Retinal pigment epithelial cell (primary cell): ENCODE measurements around the gene CRY1.
A peak's percentile ranks its signal among the peaks of the same experiment; 100 is the strongest.
"Not testable (repeated sequence)": the region's sequence is repeated elsewhere in the genome, so short reads cannot be mapped to it uniquely, and the experiment has no call there.

Source experiments
- DNase-seq: peaks from one replicate; pipeline ENCODE4 v3.0.0-alpha.2; 2010; ENCODE audit warnings: low read depth
- H3K4me3 ChIP-seq: 2 replicates; pipeline ENCODE4 v1.5.1; 2011; ENCODE audit warnings: mild to moderate bottlenecking, low read length, control low read depth, moderate library complexity
- TF ChIP-seq, protein P1 (sequence below): conservative IDR thresholded peaks from 2 replicates; pipeline ENCODE4 v1.5.1; 2011; ENCODE audit warnings: low read depth, low read length, control low read depth, inconsistent platforms

Gene CRY1

GRCh38 chr12:107026806-107027635, 66.3 kb downstream of the CRY1 start:
- no peak overlapping the region for H3K4me3 ChIP-seq
- TF ChIP-seq, protein P1, sequence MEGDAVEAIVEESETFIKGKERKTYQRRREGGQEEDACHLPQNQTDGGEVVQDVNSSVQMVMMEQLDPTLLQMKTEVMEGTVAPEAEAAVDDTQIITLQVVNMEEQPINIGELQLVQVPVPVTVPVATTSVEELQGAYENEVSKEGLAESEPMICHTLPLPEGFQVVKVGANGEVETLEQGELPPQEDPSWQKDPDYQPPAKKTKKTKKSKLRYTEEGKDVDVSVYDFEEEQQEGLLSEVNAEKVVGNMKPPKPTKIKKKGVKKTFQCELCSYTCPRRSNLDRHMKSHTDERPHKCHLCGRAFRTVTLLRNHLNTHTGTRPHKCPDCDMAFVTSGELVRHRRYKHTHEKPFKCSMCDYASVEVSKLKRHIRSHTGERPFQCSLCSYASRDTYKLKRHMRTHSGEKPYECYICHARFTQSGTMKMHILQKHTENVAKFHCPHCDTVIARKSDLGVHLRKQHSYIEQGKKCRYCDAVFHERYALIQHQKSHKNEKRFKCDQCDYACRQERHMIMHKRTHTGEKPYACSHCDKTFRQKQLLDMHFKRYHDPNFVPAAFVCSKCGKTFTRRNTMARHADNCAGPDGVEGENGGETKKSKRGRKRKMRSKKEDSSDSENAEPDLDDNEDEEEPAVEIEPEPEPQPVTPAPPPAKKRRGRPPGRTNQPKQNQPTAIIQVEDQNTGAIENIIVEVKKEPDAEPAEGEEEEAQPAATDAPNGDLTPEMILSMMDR = no peak
- DNase-seq = no peak

DNA sequence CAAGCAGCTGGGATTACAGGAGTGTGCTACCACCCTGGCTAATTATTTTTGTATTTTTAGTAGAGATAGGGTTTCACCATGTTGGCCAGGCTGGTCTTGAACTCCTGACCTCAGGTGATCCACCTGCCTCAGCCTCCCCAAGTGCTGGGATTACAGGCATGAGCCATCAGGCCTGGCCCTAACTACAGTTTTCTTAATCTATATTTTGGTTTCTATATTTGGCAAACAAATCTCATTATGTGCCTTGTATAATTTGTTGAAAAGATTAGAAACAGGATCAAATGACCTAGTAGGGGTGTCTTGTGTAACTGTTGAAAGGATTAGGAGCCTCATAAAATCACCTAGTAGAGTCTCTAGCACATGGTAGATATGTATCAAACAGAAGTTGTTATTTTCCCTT, 67.0 kb downstream of the CRY1 start:
- peak; percentile 13 for DNase-seq

DNA sequence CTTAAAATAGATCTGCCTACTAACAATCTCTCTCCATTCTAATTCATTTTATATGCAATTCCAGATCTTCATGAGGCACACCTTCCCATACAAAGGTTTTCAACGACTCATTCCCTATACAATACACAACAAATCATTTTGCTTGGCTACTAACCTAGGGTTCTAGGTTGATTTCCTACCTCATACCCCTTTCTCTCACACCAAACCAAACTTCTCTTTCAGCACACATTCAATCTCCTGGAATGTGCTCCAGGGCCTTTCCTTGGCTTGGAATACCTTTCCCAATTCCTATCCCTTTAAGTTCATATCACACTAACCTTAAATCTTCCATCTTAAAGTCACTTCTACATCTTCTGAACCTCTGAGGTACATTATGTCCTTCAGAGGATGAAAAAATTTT, 67.7 kb downstream of the CRY1 start:
- H3K4me3 ChIP-seq = no peak overlapping the region
- TF ChIP-seq, protein P1 = no peak
- DNase-seq = no peak

More for the DNA sequence above, 67.0 kb downstream of the CRY1 start:
- H3K4me3 ChIP-seq = not testable (repeated sequence)

GRCh38 chr12:107019546-107019945, 73.8 kb downstream of the CRY1 start:
- H3K4me3 ChIP-seq = no peak overlapping the region
- TF ChIP-seq, protein P1 = no peak
- no peak for DNase-seq

- no peak overlapping the region for H3K4me3 ChIP-seq
- DNase-seq = no peak
- TF ChIP-seq, protein P1 = no peak
Measured at GRCh38 chr12:107017042-107017441, 76.3 kb downstream of the CRY1 start.

- TF ChIP-seq, protein P1 = peak; percentile 22
- H3K4me3 ChIP-seq = no peak overlapping the region
- DNase-seq = no peak
Measured at GRCh38 chr12:107014055-107014454, 79.3 kb downstream of the CRY1 start.

GRCh38 chr12:107012736-107013425, 80.5 kb downstream of the CRY1 start:
- H3K4me3 ChIP-seq = no peak overlapping the region

More at GRCh38 chr12:107012736-107013425, 80.5 kb downstream of the CRY1 start:
- DNase-seq = no peak
- TF ChIP-seq, protein P1 = no peak
